GM10248 (cell line): ENCODE data around the gene ATF7IP.
A peak's percentile ranks its signal among the peaks of the same experiment; 100 is the strongest.

Experiments used
- CTCF ChIA-PET: fragments of 300-600 bp; sonication (Branson Sonifier 250); formaldehyde crosslinking; extraction: SDS; loops from one replicate; lab custom pipeline; 2021; ENCODE audit warnings: antibody characterized with exemption; lab: Yijun Ruan, JAX
- POLR2A ChIA-PET: fragments of 350-650 bp; sonication (Branson Sonifier 250); formaldehyde crosslinking; extraction: SDS; loops from one replicate; lab custom pipeline; 2020; ENCODE audit warnings: antibody characterized with exemption; lab: Yijun Ruan, JAX
- DNase-seq: peaks from one replicate; pipeline ENCODE4 v3.0.0; 2012; ENCODE audit errors: extremely low spot score
- TF ChIP-seq, protein P1 (sequence below): IDR thresholded peaks from 2 replicates; pipeline ENCODE4 v1.5.1; 2012; ENCODE audit warnings: mild to moderate bottlenecking, low read depth; ENCODE audit errors: extremely low read depth, missing control alignments, control extremely low read depth

The ATF7IP gene

GRCh38 chr12:14390870-14391530 lies 25.5 kb downstream of the ATF7IP start:
- TF ChIP-seq, protein P1, sequence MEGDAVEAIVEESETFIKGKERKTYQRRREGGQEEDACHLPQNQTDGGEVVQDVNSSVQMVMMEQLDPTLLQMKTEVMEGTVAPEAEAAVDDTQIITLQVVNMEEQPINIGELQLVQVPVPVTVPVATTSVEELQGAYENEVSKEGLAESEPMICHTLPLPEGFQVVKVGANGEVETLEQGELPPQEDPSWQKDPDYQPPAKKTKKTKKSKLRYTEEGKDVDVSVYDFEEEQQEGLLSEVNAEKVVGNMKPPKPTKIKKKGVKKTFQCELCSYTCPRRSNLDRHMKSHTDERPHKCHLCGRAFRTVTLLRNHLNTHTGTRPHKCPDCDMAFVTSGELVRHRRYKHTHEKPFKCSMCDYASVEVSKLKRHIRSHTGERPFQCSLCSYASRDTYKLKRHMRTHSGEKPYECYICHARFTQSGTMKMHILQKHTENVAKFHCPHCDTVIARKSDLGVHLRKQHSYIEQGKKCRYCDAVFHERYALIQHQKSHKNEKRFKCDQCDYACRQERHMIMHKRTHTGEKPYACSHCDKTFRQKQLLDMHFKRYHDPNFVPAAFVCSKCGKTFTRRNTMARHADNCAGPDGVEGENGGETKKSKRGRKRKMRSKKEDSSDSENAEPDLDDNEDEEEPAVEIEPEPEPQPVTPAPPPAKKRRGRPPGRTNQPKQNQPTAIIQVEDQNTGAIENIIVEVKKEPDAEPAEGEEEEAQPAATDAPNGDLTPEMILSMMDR: no peak
- ChIA-PET CTCF (interaction anchor here (0.7 to 1.5 kb wide), 3 partner anchors 10 to 26 kb away, joined by 4 to 6 read pairs (median 4); partner anchors contain the start of gene ATF7IP), POLR2A (interaction anchor here (0.9 kb wide), 1 partner anchor 19 kb away, joined by 3 read pairs; no protein-coding TSS in a partner anchor)
- no peak for DNase-seq

GRCh38 chr12:14393751-14394150 lies 28.3 kb downstream of the ATF7IP start:
- POLR2A ChIA-PET: interaction anchor here (1.3 to 2.9 kb wide), 2 partner anchors 9 to 28 kb away, joined by 7 to 19 read pairs; partner anchors contain the start of gene ATF7IP
- CTCF ChIA-PET: interaction anchor here (1.0 to 4.7 kb wide), 5 partner anchors 10 to 58 kb away, joined by 3 to 28 read pairs (median 3); no protein-coding TSS in a partner anchor
- TF ChIP-seq, protein P1: no peak
- no peak for DNase-seq

DNA sequence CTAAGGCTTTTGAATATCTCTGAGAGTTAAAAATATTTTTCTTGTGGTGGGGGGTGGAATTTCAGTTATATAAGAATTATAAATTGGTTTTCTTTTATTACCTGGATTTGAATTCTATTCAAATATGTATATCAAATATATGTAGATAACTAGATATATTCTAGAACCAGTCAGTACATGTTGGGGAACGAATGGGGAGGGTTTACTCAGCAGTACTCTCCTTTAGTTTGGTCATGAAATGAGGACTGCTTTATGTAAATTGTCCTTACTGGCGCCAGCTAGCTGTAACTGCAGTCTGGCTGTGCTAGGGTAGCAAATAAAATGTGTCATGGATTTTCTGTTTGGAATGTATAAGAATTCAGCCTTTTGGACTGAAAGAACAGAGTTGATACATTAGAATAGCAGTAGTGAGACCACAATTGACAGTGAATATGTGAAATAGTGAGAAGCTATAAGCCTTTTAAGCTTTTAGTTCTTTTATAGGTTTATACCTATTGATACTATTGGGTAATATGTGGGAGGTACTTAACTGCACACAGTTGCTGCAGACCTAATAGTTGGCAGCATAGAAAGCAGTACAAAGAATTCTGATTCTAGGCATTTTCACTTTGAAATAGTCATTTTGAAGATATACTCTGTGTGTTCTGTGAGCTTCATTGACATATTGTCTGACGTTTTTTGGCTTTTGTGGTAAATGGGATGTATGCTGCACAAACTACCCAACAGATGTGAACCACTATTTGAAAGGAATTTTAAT lies 29.0 kb downstream of the ATF7IP start:
- TF ChIP-seq, protein P1: no peak
- CTCF ChIA-PET: interaction anchor here (0.8 to 4.7 kb wide), 7 partner anchors 11 to 60 kb away, joined by 3 to 28 read pairs (median 3); no protein-coding TSS in a partner anchor
- POLR2A ChIA-PET: interaction anchor here (1.3 to 2.9 kb wide), 2 partner anchors 10 to 29 kb away, joined by 7 to 19 read pairs; partner anchors contain the start of gene ATF7IP
- DNase-seq: peak; percentile 47

DNA sequence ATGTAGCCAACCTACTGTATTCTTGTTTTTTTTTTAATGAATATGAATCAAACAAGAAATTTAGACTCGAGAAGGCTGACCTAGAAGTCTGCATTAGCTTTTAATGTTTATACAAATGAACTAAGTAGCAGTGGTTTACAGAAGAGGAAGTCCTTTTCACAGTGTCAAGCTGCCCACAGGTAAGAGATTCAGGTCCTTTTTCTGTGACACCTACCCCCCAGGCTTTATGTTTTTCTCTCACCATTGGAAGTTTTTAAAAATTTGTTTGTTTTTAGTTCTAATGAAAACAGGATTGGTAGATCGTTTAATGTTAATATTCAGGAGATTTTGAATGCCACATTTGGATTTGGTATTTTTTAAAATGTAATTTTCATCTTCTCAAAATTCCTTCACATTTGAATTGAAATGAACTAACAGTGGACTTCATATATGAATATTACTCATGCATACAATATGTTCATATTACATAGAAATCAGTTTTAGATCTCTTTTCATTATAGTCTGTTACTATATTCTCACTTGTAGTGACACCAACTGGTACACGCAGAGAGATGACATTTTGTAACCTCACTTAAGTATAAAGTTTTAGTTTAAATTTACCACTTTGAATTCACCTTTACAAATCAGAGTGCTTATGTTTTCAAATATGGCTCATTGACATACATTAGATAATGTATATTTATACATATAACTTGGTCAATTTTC lies 29.7 kb downstream of the ATF7IP start:
- DNase-seq: no peak
- TF ChIP-seq, protein P1: no peak
- ChIA-PET CTCF (interaction anchor here (0.8 to 4.7 kb wide), 8 partner anchors 11 to 59 kb away, joined by 3 to 28 read pairs (median 3); no protein-coding TSS in a partner anchor), POLR2A (interaction anchor here (1.3 to 2.9 kb wide), 2 partner anchors 11 to 30 kb away, joined by 7 to 19 read pairs; partner anchors contain the start of gene ATF7IP)

- DNase-seq: peak; percentile 35
- CTCF ChIA-PET: interaction anchor here (0.8 to 4.7 kb wide), 4 partner anchors 12 to 58 kb away, joined by 3 to 28 read pairs (median 4); no protein-coding TSS in a partner anchor
- POLR2A ChIA-PET: no interaction called here
- TF ChIP-seq, protein P1: no peak
These were observed 30.6 kb downstream of the ATF7IP start for GRCh38 chr12:14396071-14396470.
